HG02970 (cell line): Measurements from ENCODE around the gene THBS2.
"Not testable (repeated sequence)": the region's sequence is repeated elsewhere in the genome, so short reads cannot be mapped to it uniquely, and the experiment has no call there.

ENCODE experiments used
- ATAC-seq: cut with Tn5 transposase; IDR thresholded peaks from one replicate; pipeline ENCODE4 v1.9.1; 2021; ENCODE audit warnings: mild to moderate bottlenecking, moderate library complexity, moderate number of reproducible peaks; ENCODE audit not compliant: unreplicated experiment, low FRiP score

Gene THBS2

DNA sequence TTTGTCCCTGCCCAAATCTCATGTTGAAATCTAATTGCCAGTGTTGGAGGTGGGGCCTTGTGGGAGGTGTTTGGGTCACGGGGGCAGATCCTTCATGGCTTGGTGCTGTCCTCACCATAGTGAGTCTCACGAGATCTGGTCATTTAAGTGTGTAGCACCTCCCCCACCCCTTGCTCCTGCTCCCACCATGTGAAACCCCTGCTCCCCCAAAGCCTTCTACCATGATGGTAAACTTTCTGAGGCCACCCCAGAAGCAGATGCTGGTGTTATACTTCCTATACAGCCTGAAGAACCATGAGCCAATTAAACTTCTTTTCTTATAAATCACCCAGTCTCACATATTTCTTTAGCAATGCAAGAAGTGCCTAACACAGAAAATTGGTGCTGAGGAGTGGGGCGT lies 19.9 kb upstream of the THBS2 start:
- ATAC-seq: no peak

DNA sequence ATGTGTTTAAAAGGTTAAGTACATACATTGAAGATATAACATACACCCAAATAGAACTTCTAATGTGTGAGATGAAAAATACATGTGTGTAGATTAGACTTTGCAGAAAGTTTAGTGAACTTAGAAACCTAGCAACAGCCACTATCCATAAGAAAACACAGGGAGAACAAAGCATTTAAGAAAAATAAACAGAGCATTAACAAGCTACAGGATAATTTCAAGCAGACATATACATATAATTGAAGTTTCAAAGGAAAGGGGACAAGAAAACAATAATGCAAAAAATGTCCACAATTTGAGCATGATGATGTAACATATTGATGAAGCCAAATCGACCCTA lies 18.2 kb upstream of the THBS2 start:
- ATAC-seq: no peak

- no peak for ATAC-seq
Observed at GRCh38 chr6:169271158-169271876, 17.7 kb upstream of the THBS2 start.

- ATAC-seq: not testable (repeated sequence)
Observed at GRCh38 chr6:169270077-169270380, 16.4 kb upstream of the THBS2 start.

GRCh38 chr6:169269180-169270076 lies 15.8 kb upstream of the THBS2 start:
- ATAC-seq: no peak

GRCh38 chr6:169268276-169268675 lies 14.6 kb upstream of the THBS2 start:
- ATAC-seq: no peak

GRCh38 chr6:169266746-169267591 lies 13.3 kb upstream of the THBS2 start:
- ATAC-seq: no peak

DNA sequence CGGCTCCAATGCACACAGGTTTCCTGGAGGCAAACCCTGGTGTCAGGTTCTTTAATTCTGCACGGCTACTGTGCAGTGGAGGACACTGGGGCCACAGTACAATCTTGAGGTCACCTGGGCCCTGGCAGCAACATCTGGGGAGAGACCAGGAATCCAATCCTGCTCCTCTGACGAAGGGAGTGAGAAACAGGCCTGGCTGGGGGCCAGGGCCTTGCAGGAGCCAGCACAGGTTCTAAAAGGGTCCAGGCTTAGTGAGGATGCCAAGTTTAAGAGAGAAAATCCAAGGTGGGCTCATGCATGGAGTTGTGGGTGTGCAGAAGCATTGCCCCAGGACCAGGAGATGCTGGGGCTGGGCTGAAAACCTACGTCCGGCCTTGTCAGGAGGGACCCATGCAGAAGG lies 12.6 kb upstream of the THBS2 start:
- no peak for ATAC-seq

GRCh38 chr6:169265486-169266131 lies 12.0 kb upstream of the THBS2 start:
- no peak for ATAC-seq

DNA sequence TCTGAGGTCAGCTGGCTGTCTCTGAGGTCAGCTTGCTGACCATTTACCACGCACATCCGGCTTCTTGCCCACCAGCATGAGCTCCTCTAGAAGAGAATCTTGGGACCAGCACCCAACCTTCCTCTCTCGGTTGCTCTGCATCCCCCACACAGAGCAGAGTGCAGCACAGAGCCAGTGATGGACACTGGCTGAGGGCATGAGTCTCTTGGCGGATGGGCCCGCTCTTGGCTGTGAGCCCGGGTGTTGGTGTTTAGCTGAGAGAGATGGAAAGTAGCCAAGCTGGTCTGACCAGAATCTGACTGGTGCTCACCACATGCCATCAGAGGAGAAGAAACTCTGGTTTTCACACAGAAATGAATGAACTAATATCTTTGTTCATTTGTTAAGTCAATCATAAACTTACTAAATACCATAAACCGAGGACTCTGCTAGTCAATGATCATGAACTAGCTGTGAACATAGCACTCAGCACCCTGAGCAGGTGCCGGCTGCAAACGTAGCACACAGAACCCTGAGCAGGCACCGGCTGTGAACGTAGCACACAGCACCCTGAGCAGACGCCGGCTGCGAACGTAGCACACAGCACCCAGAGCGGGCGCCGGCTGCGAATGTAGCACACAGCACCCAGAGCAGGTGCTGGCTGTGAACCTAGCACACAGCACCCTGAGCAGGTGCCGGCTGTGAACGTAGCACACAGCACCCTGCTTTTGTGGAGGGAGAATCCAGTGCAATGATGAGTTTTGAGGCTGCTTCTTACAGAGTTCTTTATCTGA lies 10.4 kb upstream of the THBS2 start:
- no peak for ATAC-seq

- no peak for ATAC-seq
Observed at GRCh38 chr6:169263374-169263773, 9.7 kb upstream of the THBS2 start.

- not testable (repeated sequence) for ATAC-seq
Observed at GRCh38 chr6:169262602-169263001, 9.0 kb upstream of the THBS2 start.

- no peak for ATAC-seq
Observed at GRCh38 chr6:169256518-169256917, 2.9 kb upstream of the THBS2 start.

- ATAC-seq: no peak
Observed at GRCh38 chr6:169256061-169256460, 2.4 kb upstream of the THBS2 start.

DNA sequence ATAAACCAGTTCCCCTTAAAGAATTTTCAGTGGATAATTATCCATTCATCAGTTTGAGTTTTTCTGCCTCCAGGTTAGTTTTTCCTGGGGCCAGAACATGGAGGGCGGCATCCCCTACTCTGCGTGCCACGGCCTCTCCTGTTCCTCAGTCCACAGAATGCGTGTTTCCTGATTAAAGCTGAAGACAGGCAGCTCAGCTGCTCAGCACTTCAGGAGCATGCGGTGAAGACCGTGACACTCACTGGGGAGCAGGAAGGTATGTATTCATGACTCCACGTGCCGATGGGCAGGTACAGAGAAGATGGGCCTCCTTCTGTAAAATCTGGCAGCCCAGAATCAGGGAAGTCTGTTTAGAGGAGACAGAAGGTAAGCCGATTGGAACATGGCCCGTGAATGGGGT lies 2.0 kb upstream of the THBS2 start:
- ATAC-seq: no peak

- ATAC-seq: no peak
Observed at GRCh38 chr6:169254456-169255316, 1.0 kb upstream of the THBS2 start.

GRCh38 chr6:169252505-169253189 lies 999 bp downstream of the THBS2 start:
- no peak for ATAC-seq

DNA sequence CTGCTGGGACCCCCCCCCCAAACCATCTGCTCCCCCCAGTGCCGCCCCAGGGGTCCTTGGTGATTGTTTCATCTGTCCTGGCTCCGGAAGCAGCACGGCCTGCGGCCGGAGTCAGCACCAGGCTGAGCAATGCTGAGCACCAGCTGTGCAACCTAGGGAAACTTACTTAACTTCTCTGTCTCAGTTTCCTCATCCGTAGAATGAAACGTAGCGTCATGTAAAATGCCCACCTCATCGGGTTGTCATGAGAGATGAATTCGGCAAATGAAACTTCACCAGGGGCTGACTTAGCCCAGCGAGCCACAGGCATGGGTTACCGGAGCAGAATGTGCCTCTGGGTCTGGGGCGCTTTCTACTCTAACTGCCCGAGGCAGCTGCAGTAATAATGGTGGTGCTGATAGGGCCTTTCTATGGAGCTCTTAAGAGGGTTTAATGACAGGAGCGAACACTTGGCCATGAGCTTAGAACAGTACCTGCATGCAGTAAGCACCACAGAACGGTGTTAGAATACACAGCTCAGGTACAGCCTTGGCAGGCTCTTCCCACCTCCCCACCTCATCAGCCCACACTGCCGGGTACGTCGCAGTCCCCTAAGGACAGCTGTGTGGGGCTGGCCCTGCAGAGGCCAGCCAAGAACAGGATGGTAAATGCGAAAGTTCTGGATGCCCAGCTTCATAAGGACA lies 1.7 kb downstream of the THBS2 start:
- no peak for ATAC-seq
